Prostate gland (tissue), 2 donors: ENCODE data around the gene DHRS7.

Experiments
- POLR2A ChIP-seq: fragments of 450-650 bp; IDR thresholded peaks from one replicate; pipeline ENCODE4 v1.6.1; 2016; ENCODE audit warnings: antibody characterized with exemption, mild to moderate bottlenecking
- TF ChIP-seq, protein P1 (sequence below), 4 experiments: fragments of 200-600 bp in 2 of 4; fragments of 450-650 bp in 2 of 4; sonication (generic) in 2 of 4; IDR thresholded peaks; 1 replicate in 3 of 4; 2 replicates in 1 of 4; pipeline ENCODE4 v1.5.1; 2016 to 2019; ENCODE audit warnings: antibody characterized with exemption in 4 of 4, mild to moderate bottlenecking in 2 of 4, moderate library complexity in 2 of 4

- TF ChIP-seq, protein P1, sequence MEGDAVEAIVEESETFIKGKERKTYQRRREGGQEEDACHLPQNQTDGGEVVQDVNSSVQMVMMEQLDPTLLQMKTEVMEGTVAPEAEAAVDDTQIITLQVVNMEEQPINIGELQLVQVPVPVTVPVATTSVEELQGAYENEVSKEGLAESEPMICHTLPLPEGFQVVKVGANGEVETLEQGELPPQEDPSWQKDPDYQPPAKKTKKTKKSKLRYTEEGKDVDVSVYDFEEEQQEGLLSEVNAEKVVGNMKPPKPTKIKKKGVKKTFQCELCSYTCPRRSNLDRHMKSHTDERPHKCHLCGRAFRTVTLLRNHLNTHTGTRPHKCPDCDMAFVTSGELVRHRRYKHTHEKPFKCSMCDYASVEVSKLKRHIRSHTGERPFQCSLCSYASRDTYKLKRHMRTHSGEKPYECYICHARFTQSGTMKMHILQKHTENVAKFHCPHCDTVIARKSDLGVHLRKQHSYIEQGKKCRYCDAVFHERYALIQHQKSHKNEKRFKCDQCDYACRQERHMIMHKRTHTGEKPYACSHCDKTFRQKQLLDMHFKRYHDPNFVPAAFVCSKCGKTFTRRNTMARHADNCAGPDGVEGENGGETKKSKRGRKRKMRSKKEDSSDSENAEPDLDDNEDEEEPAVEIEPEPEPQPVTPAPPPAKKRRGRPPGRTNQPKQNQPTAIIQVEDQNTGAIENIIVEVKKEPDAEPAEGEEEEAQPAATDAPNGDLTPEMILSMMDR (IDR thresholded peaks at IDR 0.05): no peak
- TF ChIP-seq POLR2A: no peak
Measured at GRCh38 chr14:60095231-60095630, 70.0 kb downstream of the DHRS7 start.
